ENCODE results near the gene CAPZA2.

CAPZA2 gene

GRCh38 chr7:116861717-116862116 lies 670 bp upstream of the CAPZA2 start:
- DNase-seq (ENCODE audit: low read depth, low spot score) = no peak

- no peak for DNase-seq (ENCODE audit: low read depth, low spot score)
Observed at GRCh38 chr7:116862951-116863670, 724 bp downstream of the CAPZA2 start.

GRCh38 chr7:116863936-116864500 lies 1.6 kb downstream of the CAPZA2 start:
- no peak for DNase-seq (ENCODE audit: low read depth, low spot score)

GRCh38 chr7:116871061-116871700 lies 8.8 kb downstream of the CAPZA2 start:
- DNase-seq (ENCODE audit: low read depth, low spot score) = no peak

GRCh38 chr7:116872026-116872425 lies 9.6 kb downstream of the CAPZA2 start:
- DNase-seq (ENCODE audit: low read depth, low spot score) = no peak

GRCh38 chr7:116873619-116874018 lies 11.2 kb downstream of the CAPZA2 start:
- no peak for DNase-seq (ENCODE audit: low read depth, low spot score)

GRCh38 chr7:116876664-116877442 lies 14.5 kb downstream of the CAPZA2 start:
- no peak for DNase-seq (ENCODE audit: low read depth, low spot score)

GRCh38 chr7:116877443-116878217 lies 15.2 kb downstream of the CAPZA2 start:
- no peak for DNase-seq (ENCODE audit: low read depth, low spot score)

GRCh38 chr7:116884691-116885090 lies 22.3 kb downstream of the CAPZA2 start:
- no peak for DNase-seq (ENCODE audit: low read depth, low spot score)

GRCh38 chr7:116885724-116886123 lies 23.3 kb downstream of the CAPZA2 start:
- no peak for DNase-seq (ENCODE audit: low read depth, low spot score)

GRCh38 chr7:116886543-116887156 lies 24.3 kb downstream of the CAPZA2 start:
- DNase-seq (ENCODE audit: low read depth, low spot score) = no peak

GRCh38 chr7:116888895-116889294 lies 26.5 kb downstream of the CAPZA2 start:
- DNase-seq (ENCODE audit: low read depth, low spot score) = no peak

GRCh38 chr7:116895849-116896248 lies 33.5 kb downstream of the CAPZA2 start:
- DNase-seq (ENCODE audit: low read depth, low spot score) = no peak

- no peak for DNase-seq (ENCODE audit: low read depth, low spot score)
Observed at GRCh38 chr7:116897661-116898060, 35.3 kb downstream of the CAPZA2 start.

GRCh38 chr7:116899308-116899707 lies 36.9 kb downstream of the CAPZA2 start:
- no peak for DNase-seq (ENCODE audit: low read depth, low spot score)

- DNase-seq (ENCODE audit: low read depth, low spot score) = no peak
Observed at GRCh38 chr7:116901143-116901542, 38.8 kb downstream of the CAPZA2 start.

- no peak for DNase-seq (ENCODE audit: low read depth, low spot score)
Observed at GRCh38 chr7:116902867-116903266, 40.5 kb downstream of the CAPZA2 start.

- DNase-seq (ENCODE audit: low read depth, low spot score) = no peak
Observed at GRCh38 chr7:116906391-116906790, 44.0 kb downstream of the CAPZA2 start.

GRCh38 chr7:116910383-116910782 lies 48.0 kb downstream of the CAPZA2 start:
- DNase-seq (ENCODE audit: low read depth, low spot score) = no peak

GRCh38 chr7:116911801-116912200 lies 49.4 kb downstream of the CAPZA2 start:
- DNase-seq (ENCODE audit: low read depth, low spot score) = no peak

GRCh38 chr7:116912269-116912909 lies 50.0 kb downstream of the CAPZA2 start:
- DNase-seq (ENCODE audit: low read depth, low spot score) = no peak
